GM12878 (cell line): ENCODE data around the gene ROCK2. TPM values are rescaled to one million over a fixed set of nuclear protein-coding genes. Genes with fewer than 3 reads are reported as not detected.

Experiments used
- ATAC-seq: fragments of 200-7000 bp; cut with Tn5 transposase; 3 replicates; pipeline ENCODE4 v1.9.1; 2020; ENCODE audit warnings: mild to moderate bottlenecking, moderate library complexity
- BruUV-seq: library from RNA; stranded (reverse); fragments of 400-500 nt; replicated peaks from 2 replicates; lab custom pipeline; 2021; lab: Mats Ljungman, UMichigan
- CTCF ChIA-PET: fragments of 300-600 bp; sonication (Branson Sonifier 250); formaldehyde crosslinking; extraction: SDS; loops from one replicate; lab custom pipeline; 2021; ENCODE audit warnings: inconsistent platforms; lab: Yijun Ruan, JAX
- POLR2A ChIA-PET: fragments of 350-600 bp; formaldehyde crosslinking; extraction: SDS; loops from one replicate; lab custom pipeline; 2021; ENCODE audit warnings: inconsistent platforms; lab: Charles Lee
- RAD21 ChIA-PET: fragments of 300-600 bp; sonication (Branson Sonifier 250); formaldehyde crosslinking; loops from one replicate; lab custom pipeline; 2023; ENCODE audit warnings: antibody characterized with exemption; ENCODE audit not compliant: unreplicated experiment; lab: Charles Lee
- SMC1A ChIA-PET: fragments of 300-600 bp; sonication (Branson Sonifier 250); formaldehyde crosslinking; loops from one replicate; lab custom pipeline; 2023; ENCODE audit not compliant: unreplicated experiment, uncharacterized antibody; lab: Charles Lee
- DNase-seq: peaks from one replicate; pipeline ENCODE4 v3.0.0-alpha.2; 2011; ENCODE audit warnings: low read depth, low spot score
- FAIRE-seq: peaks from 3 replicates; lab custom pipeline; 2011; peaks lifted over from hg19 to GRCh38; lab: Jason Lieb, UNC
- H2AFZ ChIP-seq: 2 replicates; pipeline ENCODE4 v1.6.0; 2011; ENCODE audit warnings: low read depth, low read length, control low read depth; ENCODE audit not compliant: control insufficient read depth
- H3K27ac ChIP-seq: 2 replicates; pipeline ENCODE4 v1.5.1; 2011; ENCODE audit warnings: control low read depth; ENCODE audit not compliant: control insufficient read depth, insufficient read depth
- H3K27me3 ChIP-seq, 2 experiments: replicated peaks in 1 of 2; 2 replicates each; pipeline versions ENCODE4 v1.6.0 to v1.6.1; 2011; ENCODE audit warnings: low read length in 1 of 2; ENCODE audit not compliant: control insufficient read depth in 2 of 2, insufficient read depth in 2 of 2
- H3K36me3 ChIP-seq, 2 experiments: 2 replicates each; pipeline ENCODE4 v1.5.1; 2011; ENCODE audit warnings: low read length in 1 of 2; ENCODE audit not compliant: control insufficient read depth in 2 of 2, insufficient read depth in 2 of 2
- H3K4me1 ChIP-seq: 2 replicates; pipeline ENCODE4 v1.6.1; 2011; ENCODE audit warnings: mild to moderate bottlenecking, low read length, moderate library complexity, mixed read lengths; ENCODE audit not compliant: control insufficient read depth, insufficient read depth
- H3K4me2 ChIP-seq: 2 replicates; pipeline ENCODE4 v1.6.0; 2011; ENCODE audit warnings: control low read depth; ENCODE audit not compliant: control insufficient read depth, insufficient read depth
- H3K4me3 ChIP-seq: fragments of 200-600 bp; sonication (generic); 2 replicates; pipeline ENCODE4 v1.5.1; 2016
- H3K79me2 ChIP-seq: 2 replicates; pipeline ENCODE4 v1.6.0; 2011; ENCODE audit warnings: low read length; ENCODE audit not compliant: control insufficient read depth, insufficient read depth
- H3K9ac ChIP-seq: 2 replicates; pipeline ENCODE4 v1.8.0; 2011; ENCODE audit warnings: low read length, control low read depth, mixed read lengths; ENCODE audit not compliant: control insufficient read depth, insufficient read depth
- H3K9me3 ChIP-seq: replicated peaks from 3 replicates; pipeline ENCODE4 v1.5.1; 2011; ENCODE audit warnings: mild to moderate bottlenecking, low read length; ENCODE audit not compliant: control insufficient read depth, insufficient read depth
- H4K20me1 ChIP-seq: 2 replicates; pipeline ENCODE4 v1.6.0; 2011; ENCODE audit not compliant: control insufficient read depth, insufficient read depth
- GATAD2B ChIP-seq: fragments of 450-650 bp; conservative IDR thresholded peaks from 2 replicates; pipeline ENCODE4 v1.6.1; 2017; ENCODE audit warnings: low read depth, mild to moderate bottlenecking, moderate library complexity
- KDM1A ChIP-seq: fragments of 200-600 bp; sonication (generic); IDR thresholded peaks from 2 replicates; pipeline ENCODE4 v1.6.1; 2016; ENCODE audit warnings: borderline replicate concordance
- MLLT1 ChIP-seq: fragments of 450-650 bp; IDR thresholded peaks from 2 replicates; pipeline ENCODE4 v1.6.1; 2016; ENCODE audit warnings: mild to moderate bottlenecking
- MXI1 ChIP-seq: fragments of 150-350 bp; IDR thresholded peaks from 2 replicates; pipeline ENCODE4 v1.6.1; 2011; ENCODE audit warnings: low read depth, mild to moderate bottlenecking, inconsistent platforms, low read length, improper control_type of control experiment
- PBX3 ChIP-seq: IDR thresholded peaks from 2 replicates; pipeline ENCODE4 v1.6.1; 2011; ENCODE audit warnings: mild to moderate bottlenecking, low read depth, low read length, moderate library complexity; ENCODE audit not compliant: insufficient replicate concordance
- PRDM15 ChIP-seq: fragments of 450-650 bp; formaldehyde crosslinking; IDR thresholded peaks from 2 replicates; pipeline ENCODE4 v1.4.0; 2020; ENCODE audit warnings: mild to moderate bottlenecking, moderate library complexity
- SRF ChIP-seq, 2 experiments: IDR thresholded peaks; 2 replicates each; pipeline ENCODE4 v1.6.1; 2011; ENCODE audit warnings: low read depth in 2 of 2, low read length in 2 of 2, mild to moderate bottlenecking in 1 of 2, moderate library complexity in 1 of 2
- STAT1 ChIP-seq: fragments of 450-650 bp; conservative IDR thresholded peaks from 2 replicates; pipeline ENCODE4 v1.6.1; 2014; ENCODE audit warnings: antibody characterized with exemption, mild to moderate bottlenecking
- ZBED1 ChIP-seq: IDR thresholded peaks from 2 replicates; pipeline ENCODE4 v1.6.1; 2016; ENCODE audit warnings: borderline replicate concordance
- ZBTB4 ChIP-seq: fragments of 450-650 bp; formaldehyde crosslinking; IDR thresholded peaks from 2 replicates; pipeline ENCODE4 v1.4.0; 2022; ENCODE audit warnings: mild to moderate bottlenecking, moderate library complexity
- WGBS: methylation state at CpG from one replicate; pipeline ENCODE4 v1.1.6; 2016; ENCODE audit warnings: low lambda C conversion rate; ENCODE audit not compliant: insufficient replicate concordance, insufficient coverage; ENCODE audit errors: missing lambda C conversion rate; 5-methylcytosine and 5-hydroxymethylcytosine counted together
- in situ Hi-C: fragments of 300-500 bp; cut with MboI; formaldehyde crosslinking; loops from 9 replicates; pipeline ENCODE4 v1.14.3; 2018; ENCODE audit warnings: mixed read lengths
- intact Hi-C: fragments of 100-400 bp; cut with micrococcal nuclease; formaldehyde crosslinking; loops from one replicate; pipeline ENCODE4 v1.14.2; 2022; ENCODE audit not compliant: unreplicated experiment
- polyA plus RNA-seq, 11 experiments: library from polyadenylated mRNA; depleted of rRNA in 4 of 11; unstranded in 6 of 11; stranded (reverse) in 5 of 11; fragments of >200 nt; fragmentation: Nextera tagmentation in 4 of 11; fragmentation: Illumina TruSeq in 1 of 11; extraction: Ambion mirVana in 4 of 11; extraction: Trizol in 1 of 11; gene quantifications; 1 replicate in 1 of 11; 2 replicates in 10 of 11; pipeline versions ENCODE4 v1.2.1 to v1.2.3, GENCODE V29; 2011 to 2016; ENCODE audit warnings: inconsistent platforms in 2 of 11, missing spikeins in 2 of 11, low read depth in 1 of 11
- total RNA-seq, 4 experiments: library from RNA; depleted of rRNA in 3 of 4; stranded (reverse); fragments of >200 nt in 3 of 4; fragmentation: Illumina TruSeq in 1 of 4; extraction: Trizol in 1 of 4; gene quantifications; 2 replicates each; pipeline versions ENCODE4 v1.2.1 to v1.2.3, GENCODE V29; 2013 to 2021

The ROCK2 gene
- total and polyA plus RNA-seq, 10 of the 15 experiments (the other 5 are each of a cell fraction or from before 2014, with no cell fraction given): 4.6 to 22.1 (median 8.3) TPM

- Histone ChIP-seq H3K9ac (no peak overlapping the region), H4K20me1 (no peaks in the 10 kb centered on the region), H3K4me1 (no peaks in the 10 kb centered on the region), H3K27me3 (no peaks in the 10 kb centered on the region), H3K4me2 (no peak overlapping the region), H3K79me2 (no peaks in the 10 kb centered on the region; the same call in 1 of the 2 replicates), H3K4me3 (no peak overlapping the region), H3K36me3 (peaks cover 0 to 5% of the 10 kb centered on the region in 2 experiments; a peak in 2 of 4 replicates), H2AFZ (no peak overlapping the region), H3K27ac (no peak overlapping the region), H3K9me3 (peaks cover 2% of the 10 kb centered on the region)
- BruUV-seq: no TSS peak
- CTCF ChIA-PET: interaction anchor here (0.6 kb wide), 1 partner anchor 168 kb away, joined by 4 read pairs; no protein-coding TSS in a partner anchor
- in situ Hi-C loops: no loop called here
- ATAC-seq: no peak
- POLR2A ChIA-PET: no interaction called here
- no peak for FAIRE-seq
- intact Hi-C loops: no loop called here
- RAD21 ChIA-PET: no interaction called here
- DNase-seq: no peak
- SMC1A ChIA-PET: no interaction called here
- 100% methylated on average over 3 of the region's 3 CpGs for WGBS
- TF ChIP-seq SRF (IDR thresholded peaks at IDR 0.05; ENCODE audit: low read depth in 2 of 2, low read length in 2 of 2) (no peak), STAT1 (no peak), GATAD2B (no peak), PBX3 (no peak), KDM1A (no peak), ZBED1 (no peak), PRDM15 (no peak), MXI1 (no peak), MLLT1 (no peak), ZBTB4 (no peak)
These were observed 63.2 kb downstream of the ROCK2 start for GRCh38 chr2:11281186-11281585.
